ENCODE results near the gene ITPK1. TPM values are rescaled to one million over a fixed set of nuclear protein-coding genes. Genes with fewer than 3 reads are reported as not detected.

Gene ITPK1
- total and polyA plus RNA-seq, 2 donors (not counting 3 experiments of a cell fraction or from before 2014, with no cell fraction given): 39.6 to 51.8 TPM

GRCh38 chr14:92969430-92969829 lies 146.3 kb downstream of the ITPK1 start:
- Histone ChIP-seq H4K20me1 (replicated peaks; ENCODE audit: control insufficient read depth, extremely low read depth, insufficient read depth, low read length) (no peaks in the 10 kb centered on the region), H3K9ac (replicated peaks; ENCODE audit: extremely low read depth, insufficient read depth, low read length) (no peak overlapping the region), H3K36me3 (ENCODE audit: control insufficient read depth in 2 of 2, extremely low read depth in 1 of 2, insufficient read depth in 2 of 2, low read length in 2 of 2) (no peaks in the 10 kb centered on the region), H3K9me3 (replicated peaks; ENCODE audit: control insufficient read depth, insufficient read depth, low read length) (no peaks in the 10 kb centered on the region), H3K4me1 (ENCODE audit: control insufficient read depth, extremely low read depth, insufficient read depth, low read length) (no peaks in the 10 kb centered on the region), H2AFZ (ENCODE audit: low read depth, low read length) (no peak overlapping the region), H3K9me1 (replicated peaks; ENCODE audit: control insufficient read depth, extremely low read depth, insufficient read depth, low read length) (no peaks in the 10 kb centered on the region), H3K4me3 (replicated peaks in 1 of 3; ENCODE audit: insufficient read depth in 1 of 3, low read depth in 1 of 3, low read length in 3 of 3) (no peak overlapping the region), H3K79me2 (ENCODE audit: control insufficient read depth, insufficient read depth, low read length) (no peaks in the 10 kb centered on the region), H3K27me3 (ENCODE audit: control insufficient read depth in 2 of 2, insufficient read depth in 2 of 2, low read length in 2 of 2) (no peaks in the 10 kb centered on the region), H3K27ac (ENCODE audit: insufficient read depth, low read depth, low read length) (no peak overlapping the region), H3K4me2 (ENCODE audit: insufficient read depth, low read length) (no peak overlapping the region)
- BruUV-seq (replicated peaks): no TSS peak
- ChIA-PET CTCF (interaction anchor here (1.0 to 1.5 kb wide), 2 partner anchors 10 to 163 kb away, joined by 3 to 4 read pairs; no protein-coding TSS in a partner anchor), POLR2A (no interaction called here)
- dilution Hi-C loops (cut with MboI; ENCODE audit: extremely low pct_ligation_motif_present, low sequenced_read_pairs): loop anchor here (25.0 kb wide), 1 partner anchor 168 kb away; no protein-coding TSS in a partner anchor
- TF ChIP-seq GATA2 (IDR thresholded peaks at IDR 0.05; ENCODE audit: insufficient read depth, insufficient read length, low read depth, low read length): no peak
- no peak for TF ChIP-seq POLR2A (IDR thresholded peaks at IDR 0.05; ENCODE audit: low read depth, low read length)
- TF ChIP-seq CTCF (IDR thresholded peaks at IDR 0.05; ENCODE audit: extremely low read depth in 1 of 2, insufficient read depth in 1 of 2, low read depth in 1 of 2, low read length in 2 of 2): no peak
- TF ChIP-seq EZH2 (IDR thresholded peaks at IDR 0.05; ENCODE audit: borderline replicate concordance, low read depth, low read length, severe bottlenecking): no peak
- TF ChIP-seq POLR2AphosphoS5 (IDR thresholded peaks at IDR 0.05; ENCODE audit: insufficient read depth, low read depth, low read length): no peak
- TF ChIP-seq MYC (IDR thresholded peaks at IDR 0.05; ENCODE audit: low read depth, low read length): no peak
- TF ChIP-seq, protein P1, sequence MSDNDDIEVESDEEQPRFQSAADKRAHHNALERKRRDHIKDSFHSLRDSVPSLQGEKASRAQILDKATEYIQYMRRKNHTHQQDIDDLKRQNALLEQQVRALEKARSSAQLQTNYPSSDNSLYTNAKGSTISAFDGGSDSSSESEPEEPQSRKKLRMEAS (IDR thresholded peaks at IDR 0.05; ENCODE audit: insufficient read depth, insufficient read length): no peak
- no peak for TF ChIP-seq JUN (IDR thresholded peaks at IDR 0.05; ENCODE audit: borderline replicate concordance, insufficient read depth, insufficient read length, low read depth)
- TF ChIP-seq FOS (IDR thresholded peaks at IDR 0.05; ENCODE audit: borderline replicate concordance, insufficient read depth, low read length): no peak
- FAIRE-seq: no peak
- intact Hi-C loops (cut with micrococcal nuclease): no loop called here
- DNase-seq (ENCODE audit: low read depth, low spot score): no peak
